Fibroblast of the conjunctiva (primary cell): ENCODE data around the gene KIF2A.
A peak's percentile ranks its signal among the peaks of the same experiment; 100 is the strongest.

ENCODE experiments used
- DNase-seq: peaks from one replicate; pipeline ENCODE4 v3.0.0-alpha.2; 2010; ENCODE audit warnings: low read depth

The KIF2A gene

GRCh38 chr5:62328772-62329491, 22.9 kb downstream of the KIF2A start:
- DNase-seq = no peak

GRCh38 chr5:62330302-62330701, 24.3 kb downstream of the KIF2A start:
- no peak for DNase-seq

GRCh38 chr5:62331921-62332320, 25.9 kb downstream of the KIF2A start:
- DNase-seq = no peak

- DNase-seq = no peak
Measured at GRCh38 chr5:62333250-62333794, 27.3 kb downstream of the KIF2A start.

- DNase-seq = no peak
Measured at GRCh38 chr5:62334082-62334481, 28.1 kb downstream of the KIF2A start.

GRCh38 chr5:62340392-62340791, 34.4 kb downstream of the KIF2A start:
- no peak for DNase-seq

GRCh38 chr5:62340979-62341378, 35.0 kb downstream of the KIF2A start:
- DNase-seq = no peak

- DNase-seq = no peak
Measured at GRCh38 chr5:62341783-62342475, 35.9 kb downstream of the KIF2A start.

- DNase-seq = no peak
Measured at GRCh38 chr5:62342476-62342837, 36.5 kb downstream of the KIF2A start.

GRCh38 chr5:62343428-62343827, 37.4 kb downstream of the KIF2A start:
- DNase-seq = no peak

GRCh38 chr5:62346748-62347147, 40.7 kb downstream of the KIF2A start:
- DNase-seq = no peak

- DNase-seq = no peak
Measured at GRCh38 chr5:62347928-62348327, 41.9 kb downstream of the KIF2A start.

- DNase-seq = no peak
Measured at GRCh38 chr5:62348723-62349481, 42.9 kb downstream of the KIF2A start.

GRCh38 chr5:62354028-62354874, 48.2 kb downstream of the KIF2A start:
- peak; percentile 47 for DNase-seq

- DNase-seq = no peak
Measured at GRCh38 chr5:62362701-62363100, 56.7 kb downstream of the KIF2A start.

GRCh38 chr5:62369039-62369438, 63.0 kb downstream of the KIF2A start:
- no peak for DNase-seq

- DNase-seq = no peak
Measured at GRCh38 chr5:62371409-62371808, 65.4 kb downstream of the KIF2A start.

- no peak for DNase-seq
Measured at GRCh38 chr5:62372600-62372999, 66.6 kb downstream of the KIF2A start.

- no peak for DNase-seq
Measured at GRCh38 chr5:62373382-62373781, 67.4 kb downstream of the KIF2A start.

- DNase-seq = no peak
Measured at GRCh38 chr5:62374090-62374489, 68.1 kb downstream of the KIF2A start.

GRCh38 chr5:62375627-62376026, 69.6 kb downstream of the KIF2A start:
- no peak for DNase-seq

GRCh38 chr5:62376064-62376463, 70.1 kb downstream of the KIF2A start:
- DNase-seq = no peak
